ENCODE results near the gene STXBP1.

DNA sequence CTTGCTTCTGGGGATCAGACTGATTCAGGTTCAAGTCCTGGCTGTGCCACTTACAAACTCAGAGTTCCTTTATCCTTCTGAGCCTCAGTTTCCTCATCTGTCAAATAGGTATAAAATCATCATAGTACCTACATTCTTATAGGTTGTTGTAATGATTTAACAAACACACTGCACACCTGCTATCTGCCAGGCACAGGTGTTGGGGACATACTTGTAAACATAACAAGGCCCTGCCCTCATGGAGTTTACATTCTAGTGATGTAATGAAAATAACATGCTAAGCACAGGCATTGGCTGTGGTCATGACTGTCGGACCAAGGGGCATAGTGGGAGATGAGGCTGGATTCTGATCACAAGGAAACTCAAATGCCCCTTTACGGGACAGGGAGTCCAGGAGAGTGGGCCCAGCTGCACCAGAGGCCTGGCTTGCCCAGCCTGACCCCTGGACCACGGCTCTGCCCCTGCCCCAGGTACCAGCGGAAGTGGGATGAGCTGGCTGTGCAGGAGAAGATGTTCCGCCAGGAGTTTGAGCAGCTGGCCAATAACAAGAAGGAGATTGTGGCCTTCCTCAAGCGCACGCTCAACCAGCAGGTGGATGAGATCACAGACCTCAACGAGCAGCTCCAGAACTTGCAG is 97.0 kb downstream of the STXBP1 start:
- TF ChIP-seq, protein P1, sequence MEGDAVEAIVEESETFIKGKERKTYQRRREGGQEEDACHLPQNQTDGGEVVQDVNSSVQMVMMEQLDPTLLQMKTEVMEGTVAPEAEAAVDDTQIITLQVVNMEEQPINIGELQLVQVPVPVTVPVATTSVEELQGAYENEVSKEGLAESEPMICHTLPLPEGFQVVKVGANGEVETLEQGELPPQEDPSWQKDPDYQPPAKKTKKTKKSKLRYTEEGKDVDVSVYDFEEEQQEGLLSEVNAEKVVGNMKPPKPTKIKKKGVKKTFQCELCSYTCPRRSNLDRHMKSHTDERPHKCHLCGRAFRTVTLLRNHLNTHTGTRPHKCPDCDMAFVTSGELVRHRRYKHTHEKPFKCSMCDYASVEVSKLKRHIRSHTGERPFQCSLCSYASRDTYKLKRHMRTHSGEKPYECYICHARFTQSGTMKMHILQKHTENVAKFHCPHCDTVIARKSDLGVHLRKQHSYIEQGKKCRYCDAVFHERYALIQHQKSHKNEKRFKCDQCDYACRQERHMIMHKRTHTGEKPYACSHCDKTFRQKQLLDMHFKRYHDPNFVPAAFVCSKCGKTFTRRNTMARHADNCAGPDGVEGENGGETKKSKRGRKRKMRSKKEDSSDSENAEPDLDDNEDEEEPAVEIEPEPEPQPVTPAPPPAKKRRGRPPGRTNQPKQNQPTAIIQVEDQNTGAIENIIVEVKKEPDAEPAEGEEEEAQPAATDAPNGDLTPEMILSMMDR (IDR thresholded peaks at IDR 0.05; ENCODE audit: low read length), result no peak
- TF ChIP-seq EZH2 (IDR thresholded peaks at IDR 0.05; ENCODE audit: borderline replicate concordance, low read length), result no peak

Measured in OCI-LY1 (cell line).